Measurements from ENCODE around the gene MDC1. TPM values are rescaled to one million over a fixed set of nuclear protein-coding genes. Genes with fewer than 3 reads are reported as not detected.

MDC1 gene
- total and polyA plus RNA-seq, 12 donors: 11.2 to 21.7 (median 19.4) TPM

DNA sequence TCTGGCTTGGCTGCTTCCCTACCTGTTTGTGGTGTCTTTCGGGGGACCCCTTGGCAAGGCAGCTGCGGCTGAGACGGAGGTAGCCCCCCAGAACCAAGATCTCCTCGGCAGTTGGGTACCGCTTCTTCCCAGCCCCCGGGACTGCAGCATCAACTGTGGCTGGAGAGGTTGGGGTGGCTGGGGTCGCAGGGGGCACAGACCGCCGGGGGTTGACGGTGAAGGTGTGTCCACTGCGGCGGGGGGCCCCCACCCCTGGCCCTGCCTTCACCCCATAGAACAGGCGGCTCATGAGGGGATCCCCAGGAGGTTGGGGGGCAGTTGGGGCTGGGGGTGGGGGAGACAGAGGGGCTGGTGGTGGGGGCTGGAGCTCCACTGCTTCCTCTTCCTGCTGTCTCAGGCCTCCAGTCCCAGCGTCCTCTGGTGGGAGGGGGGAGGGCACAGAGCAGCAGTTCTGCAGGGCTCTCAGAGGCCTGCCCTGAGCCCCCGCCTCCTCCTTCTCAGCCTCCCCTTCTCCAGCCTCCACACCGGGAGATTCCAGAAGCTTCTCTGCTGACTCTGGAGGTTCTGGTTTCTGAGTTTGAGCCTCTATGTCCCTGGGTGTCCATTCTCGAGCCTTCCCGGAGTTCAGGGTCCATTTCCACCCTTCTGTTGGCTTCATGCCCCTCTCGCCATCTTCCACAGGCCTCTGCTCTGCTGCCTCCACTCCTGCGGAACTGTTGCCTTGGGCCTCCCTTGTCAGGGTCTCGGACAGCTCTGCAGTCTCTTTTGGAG is 32.5 kb downstream of the MDC1 start:
- H3K36me3 ChIP-seq: peaks cover 0 to 29% (median 0%) of the 10 kb centered on the region in 9 donors
- H3K27me3 ChIP-seq: no peaks in the 10 kb centered on the region
- DNase-seq (peak; percentile 53 to 60), ATAC-seq (no peak)
- peak overlapping the region; percentile 94 to 100 (median 98) for H3K27ac ChIP-seq
- WGBS, 2 donors: 29 to 41% methylated on average over 19 to 21 of the region's 21 CpGs
- no peaks in the 10 kb centered on the region for H3K9me3 ChIP-seq
- TF ChIP-seq, protein P1, sequence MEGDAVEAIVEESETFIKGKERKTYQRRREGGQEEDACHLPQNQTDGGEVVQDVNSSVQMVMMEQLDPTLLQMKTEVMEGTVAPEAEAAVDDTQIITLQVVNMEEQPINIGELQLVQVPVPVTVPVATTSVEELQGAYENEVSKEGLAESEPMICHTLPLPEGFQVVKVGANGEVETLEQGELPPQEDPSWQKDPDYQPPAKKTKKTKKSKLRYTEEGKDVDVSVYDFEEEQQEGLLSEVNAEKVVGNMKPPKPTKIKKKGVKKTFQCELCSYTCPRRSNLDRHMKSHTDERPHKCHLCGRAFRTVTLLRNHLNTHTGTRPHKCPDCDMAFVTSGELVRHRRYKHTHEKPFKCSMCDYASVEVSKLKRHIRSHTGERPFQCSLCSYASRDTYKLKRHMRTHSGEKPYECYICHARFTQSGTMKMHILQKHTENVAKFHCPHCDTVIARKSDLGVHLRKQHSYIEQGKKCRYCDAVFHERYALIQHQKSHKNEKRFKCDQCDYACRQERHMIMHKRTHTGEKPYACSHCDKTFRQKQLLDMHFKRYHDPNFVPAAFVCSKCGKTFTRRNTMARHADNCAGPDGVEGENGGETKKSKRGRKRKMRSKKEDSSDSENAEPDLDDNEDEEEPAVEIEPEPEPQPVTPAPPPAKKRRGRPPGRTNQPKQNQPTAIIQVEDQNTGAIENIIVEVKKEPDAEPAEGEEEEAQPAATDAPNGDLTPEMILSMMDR (IDR thresholded peaks at IDR 0.05): no peak
- H3K4me3 ChIP-seq: peak overlapping the region; percentile 44 to 90 (median 80)
- intact Hi-C loops (cut with DNase I): loop anchor here in 3 of 10 donors (5.0 to 10.0 kb wide), 4 partner anchors 67 to 200 kb away; partner anchors contain the start of genes DDR1 (in 1 of the 3), MRPS18B (in 1 of the 3) and PPP1R10 (in 1 of the 3)
- H3K4me1 ChIP-seq: peaks cover 24 to 88% (median 66%) of the 10 kb centered on the region in 9 donors

DNA sequence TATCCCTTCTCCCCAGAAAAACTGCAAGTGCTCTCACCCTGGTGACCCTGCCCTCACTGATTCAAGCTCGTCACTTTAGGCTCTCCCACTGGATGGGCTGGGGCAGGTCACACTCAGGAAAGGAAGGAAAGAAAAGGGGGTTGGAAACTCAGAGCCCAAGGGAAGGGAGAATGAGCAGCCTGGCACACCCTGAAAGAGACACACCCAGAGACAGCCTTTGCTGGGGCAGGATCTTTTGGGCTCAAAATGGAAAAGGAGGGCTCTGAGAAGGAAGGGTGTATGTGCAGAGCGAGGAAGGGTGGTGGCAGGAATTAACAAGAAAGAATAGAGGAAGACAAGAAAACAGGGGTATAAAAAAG is 33.1 kb downstream of the MDC1 start:
- DNase-seq (no peak), ATAC-seq (no peak)
- Histone ChIP-seq H3K27ac (peak overlapping the region; percentile 94 to 100 (median 98)), H3K27me3 (no peaks in the 10 kb centered on the region), H3K4me1 (peaks cover 21 to 88% (median 66%) of the 10 kb centered on the region in 9 donors), H3K9me3 (no peaks in the 10 kb centered on the region), H3K4me3 (peak overlapping the region; percentile 44 to 90 (median 80)), H3K36me3 (peaks cover 0 to 35% (median 3%) of the 10 kb centered on the region in 9 donors)
- TF ChIP-seq, protein P1 (IDR thresholded peaks at IDR 0.05): no peak
- intact Hi-C loops (cut with DNase I): loop anchor here in 3 of 10 donors (5.0 to 10.0 kb wide), 3 partner anchors 138 to 201 kb away; partner anchors contain the start of gene DDR1 (in 1 of the 3)
- 29 to 32% methylated on average over 2 of the region's 2 CpGs for WGBS, 2 donors

DNA sequence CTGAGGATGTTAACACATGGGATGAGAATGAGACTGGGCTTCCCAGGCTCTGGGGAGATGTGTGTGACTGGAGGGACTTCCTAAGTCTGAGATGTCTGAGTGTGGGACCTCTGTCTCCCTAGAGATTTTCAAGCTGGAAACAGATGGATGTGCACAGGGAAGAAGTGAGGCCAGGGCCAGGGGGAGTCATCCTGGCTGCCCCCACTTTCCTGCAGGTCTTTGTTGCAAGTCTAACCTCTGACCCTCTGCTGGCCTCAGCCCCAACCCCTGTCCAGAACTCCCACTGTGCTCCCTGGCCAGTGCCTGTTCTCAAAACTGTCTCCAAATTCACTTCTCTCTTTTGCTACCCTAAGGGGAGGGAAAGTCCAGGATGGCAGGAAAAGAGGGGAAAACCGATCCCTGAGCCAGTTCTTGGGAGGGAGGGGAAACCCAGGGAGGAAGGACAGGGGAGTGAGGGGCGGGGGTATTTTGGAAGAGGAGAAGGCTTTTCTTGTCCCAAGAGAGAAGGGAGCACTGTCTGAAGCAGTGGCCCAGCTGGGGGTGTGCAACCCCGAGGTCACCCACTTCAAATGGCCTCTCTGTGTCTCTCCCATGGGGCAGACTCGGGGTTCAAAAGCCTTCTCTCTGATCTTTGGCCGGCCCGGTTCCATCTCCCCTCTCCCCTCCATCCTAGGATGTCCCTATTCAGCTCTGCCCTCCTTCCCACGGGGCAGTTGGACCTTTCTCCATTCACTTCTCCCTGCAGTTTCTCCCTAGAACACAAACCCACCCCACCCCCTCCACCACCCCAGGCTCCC is 33.7 kb downstream of the MDC1 start:
- H3K27ac ChIP-seq: peak overlapping the region; percentile 94 to 100 (median 98)
- DNase-seq (peak; percentile 48 to 55), ATAC-seq (no peak)
- no peaks in the 10 kb centered on the region for H3K27me3 ChIP-seq
- no peaks in the 10 kb centered on the region for H3K9me3 ChIP-seq
- peaks cover 21 to 88% (median 64%) of the 10 kb centered on the region in 9 donors for H3K4me1 ChIP-seq
- 17 to 44% methylated on average over 7 of the region's 7 CpGs for WGBS, 2 donors
- intact Hi-C loops (cut with DNase I): loop anchor here in 3 of 10 donors (5.0 to 10.0 kb wide), 3 partner anchors 139 to 201 kb away; partner anchors contain the start of gene DDR1 (in 1 of the 3)
- H3K4me3 ChIP-seq: peak overlapping the region; percentile 44 to 90 (median 80)
- H3K36me3 ChIP-seq: peaks cover 0 to 41% (median 9%) of the 10 kb centered on the region in 9 donors
- TF ChIP-seq, protein P1 (IDR thresholded peaks at IDR 0.05): no peak

Measured in heart right ventricle (tissue), 16 donors.